Uterus (tissue), 4 donors: ENCODE results near the gene RALGAPB. TPM values are rescaled to one million over a fixed set of nuclear protein-coding genes. Genes with fewer than 3 reads are reported as not detected.
"Not testable (repeated sequence)": the region's sequence is repeated elsewhere in the genome, so short reads cannot be mapped to it uniquely, and the experiment has no call there.

Experiments used
- DNase-seq, 2 donors: peaks; one replicate each; pipeline ENCODE4 v3.0.0-alpha.2; 2019 to 2020
- H3K27ac ChIP-seq, 2 donors: fragments of 200-600 bp; sonication (generic); 1 replicate in 1 of 2; 2 replicates in 1 of 2; pipeline ENCODE4 v1.5.1; 2016 to 2018
- H3K27me3 ChIP-seq, 2 donors: fragments of 200-600 bp; sonication (generic); one replicate each; pipeline ENCODE4 v1.5.1; 2018 to 2019; ENCODE audit warnings: control low read depth in 1 of 2
- H3K36me3 ChIP-seq, 2 donors: fragments of 200-600 bp; sonication (generic); one replicate each; pipeline ENCODE4 v1.5.1; 2019; ENCODE audit warnings: control low read depth in 1 of 2
- H3K4me1 ChIP-seq, 2 donors: fragments of 200-600 bp; sonication (generic); one replicate each; pipeline ENCODE4 v1.5.1; 2018 to 2019; ENCODE audit warnings: control low read depth in 1 of 2
- H3K4me3 ChIP-seq, 2 donors: fragments of 200-600 bp; sonication (generic); 1 replicate in 1 of 2; 2 replicates in 1 of 2; pipeline ENCODE4 v1.5.1; 2018 to 2019; ENCODE audit warnings: mild to moderate bottlenecking in 1 of 2
- H3K9me3 ChIP-seq, 2 donors: fragments of 200-600 bp; sonication (generic); one replicate each; pipeline ENCODE4 v1.5.1; 2019; ENCODE audit warnings: control low read depth in 1 of 2
- CTCF ChIP-seq, 4 experiments: fragments of 200-600 bp in 2 of 4; fragments of 450-650 bp in 2 of 4; sonication (generic) in 2 of 4; IDR thresholded peaks; one replicate each; pipeline ENCODE4 v1.5.1; 2016 to 2019; ENCODE audit warnings: antibody characterized with exemption in 4 of 4, mild to moderate bottlenecking in 2 of 4, moderate library complexity in 1 of 4
- POLR2A ChIP-seq, 2 donors: fragments of 450-650 bp; IDR thresholded peaks; one replicate each; pipeline ENCODE4 v1.6.1; 2016; ENCODE audit warnings: antibody characterized with exemption in 2 of 2, mild to moderate bottlenecking in 1 of 2, moderate library complexity in 1 of 2
- intact Hi-C: fragments of 100-400 bp; cut with DNase I; formaldehyde crosslinking; loops from one replicate; pipeline ENCODE4 v1.15.1; 2023; ENCODE audit warnings: low total_unique reads
- total RNA-seq, 4 donors: library from RNA; depleted of rRNA in 3 of 4; stranded (reverse); fragments of >200 nt in 3 of 4; gene quantifications; one replicate each; pipeline versions ENCODE4 v1.1.0 to v1.2.4, GENCODE V29; 2014 to 2023
- donor health status: DM: yes; HTN: yes; CAD: no.

Gene RALGAPB
- total RNA-seq, 4 donors from 2014 or later: 27.4 to 57.0 (median 39.9) TPM

GRCh38 chr20:38433304-38433972 is 39.2 kb upstream of the RALGAPB start:
- Histone ChIP-seq H3K27ac (no peak overlapping the region), H3K4me3 (no peak overlapping the region), H3K36me3 (no peaks in the 10 kb centered on the region), H3K27me3 (no peaks in the 10 kb centered on the region), H3K4me1 (no peaks in the 10 kb centered on the region), H3K9me3 (peaks cover 0 to 4% of the 10 kb centered on the region in 2 donors)
- TF ChIP-seq POLR2A (IDR thresholded peaks at IDR 0.05): no peak
- no peak for TF ChIP-seq CTCF (IDR thresholded peaks at IDR 0.05)
- DNase-seq: no peak
- intact Hi-C loops: no loop called here

DNA sequence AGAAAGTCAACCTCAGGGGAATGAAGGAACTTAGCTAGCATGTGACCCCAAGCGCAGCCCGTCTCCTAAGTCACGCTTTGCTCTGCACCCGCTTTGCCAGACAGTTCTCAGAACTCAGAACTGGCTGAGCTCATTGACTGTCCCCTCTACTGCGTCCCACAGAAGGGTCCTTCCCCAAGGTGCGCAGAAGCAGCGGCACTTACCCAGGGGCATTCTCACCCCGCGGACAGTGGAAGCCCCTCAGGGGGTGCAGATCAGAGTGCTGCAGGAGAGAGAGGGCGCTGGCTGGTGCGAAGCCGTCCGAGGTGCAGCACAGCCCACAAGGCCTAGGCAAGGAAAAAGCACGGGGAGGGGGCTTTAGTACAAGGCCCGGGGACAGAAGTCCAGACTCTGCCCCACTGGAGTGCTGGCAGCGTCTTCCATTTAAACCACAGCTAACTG is 38.3 kb upstream of the RALGAPB start:
- Histone ChIP-seq H3K4me3 (peak overlapping the region; percentile 65 to 69), H3K4me1 (no peaks in the 10 kb centered on the region), H3K9me3 (peaks cover 0 to 4% of the 10 kb centered on the region in 2 donors), H3K36me3 (no peaks in the 10 kb centered on the region), H3K27me3 (no peaks in the 10 kb centered on the region), H3K27ac (peak overlapping the region; percentile 72)
- intact Hi-C loops: no loop called here
- DNase-seq: no peak
- TF ChIP-seq POLR2A (IDR thresholded peaks at IDR 0.05) (no peak), CTCF (IDR thresholded peaks at IDR 0.05) (no peak)

DNA sequence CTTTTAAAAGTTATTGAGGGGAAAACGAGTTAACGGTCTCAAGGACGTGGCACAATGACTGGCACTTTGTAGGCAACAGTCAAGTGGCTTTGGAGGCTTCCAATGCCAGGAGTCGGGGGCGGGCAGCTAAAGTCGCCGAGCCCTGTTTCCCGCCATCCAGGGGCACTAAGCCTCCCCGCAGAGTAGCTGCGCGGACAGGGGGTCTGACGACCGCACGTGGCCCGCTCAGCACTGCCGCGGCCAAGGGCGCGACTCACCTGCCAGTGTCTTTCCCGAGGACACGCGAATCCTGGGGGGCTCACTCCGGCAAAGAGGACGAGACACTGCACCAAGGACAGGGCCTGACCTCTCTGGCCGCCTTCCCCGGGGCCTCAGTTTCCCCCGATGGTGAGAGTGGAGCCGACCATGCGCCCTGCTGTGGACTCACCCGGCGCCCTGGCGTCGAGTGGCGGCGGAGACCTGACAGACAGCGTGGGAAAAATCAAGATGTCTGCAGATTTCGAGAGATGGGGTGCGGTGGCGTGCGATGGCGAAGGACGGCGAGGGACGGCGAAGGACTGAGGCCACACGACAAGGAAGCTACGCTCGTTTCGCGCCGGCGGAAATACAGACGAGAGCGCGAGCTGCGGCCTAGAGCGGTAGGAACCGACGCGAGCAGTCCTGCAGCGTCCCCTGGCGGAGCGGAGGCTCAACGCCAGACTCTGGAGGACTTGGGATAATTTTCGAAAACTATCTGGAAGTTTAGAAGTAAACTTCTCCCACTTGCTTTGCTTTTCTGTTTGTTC is 37.7 kb upstream of the RALGAPB start, which contains the start of gene SNHG17:
Gene SNHG17, minus strand, starts transcription at position 559 of the 785 bp plus-strand sequence.
- Histone ChIP-seq H3K9me3 (peaks cover 0 to 4% of the 10 kb centered on the region in 2 donors), H3K4me1 (no peaks in the 10 kb centered on the region), H3K4me3 (peak within 1 kb of the TSS; percentile 65 to 69), H3K36me3 (no peaks in the 10 kb centered on the region), H3K27ac (peak within 1 kb of the TSS; percentile 72), H3K27me3 (no peaks in the 10 kb centered on the region)
- intact Hi-C loops: no loop called here
- peak; percentile 86 to 88 for DNase-seq
- TF ChIP-seq POLR2A (IDR thresholded peaks at IDR 0.05) (peak; percentile 35 to 72), CTCF (IDR thresholded peaks at IDR 0.05) (peak; percentile 99 to 100 (median 100))

DNA sequence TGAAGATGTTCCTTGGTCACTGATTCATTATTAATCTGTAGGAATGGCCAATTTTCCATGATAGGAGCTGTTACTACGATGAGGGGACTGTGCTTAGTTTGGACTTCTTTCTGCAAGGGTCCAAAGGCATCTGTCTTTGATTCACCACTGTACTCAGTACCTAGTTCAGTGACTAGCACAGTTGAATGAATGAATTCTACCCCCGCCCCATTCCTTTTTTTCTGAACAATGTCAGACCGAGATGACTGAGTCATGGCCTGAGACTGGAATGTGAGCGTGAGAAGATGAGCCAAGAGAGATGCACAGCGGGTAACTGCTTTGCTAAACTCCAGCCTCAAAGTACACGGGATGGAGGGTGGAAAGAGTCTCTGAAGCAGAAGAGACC is 37.1 kb upstream of the RALGAPB start:
- Histone ChIP-seq H3K27ac (no peak overlapping the region), H3K9me3 (peaks cover 0 to 4% of the 10 kb centered on the region in 2 donors), H3K4me3 (no peak overlapping the region), H3K36me3 (no peaks in the 10 kb centered on the region), H3K4me1 (no peaks in the 10 kb centered on the region), H3K27me3 (no peaks in the 10 kb centered on the region)
- TF ChIP-seq POLR2A (IDR thresholded peaks at IDR 0.05) (no peak), CTCF (IDR thresholded peaks at IDR 0.05) (no peak)
- DNase-seq: no peak
- intact Hi-C loops: no loop called here

DNA sequence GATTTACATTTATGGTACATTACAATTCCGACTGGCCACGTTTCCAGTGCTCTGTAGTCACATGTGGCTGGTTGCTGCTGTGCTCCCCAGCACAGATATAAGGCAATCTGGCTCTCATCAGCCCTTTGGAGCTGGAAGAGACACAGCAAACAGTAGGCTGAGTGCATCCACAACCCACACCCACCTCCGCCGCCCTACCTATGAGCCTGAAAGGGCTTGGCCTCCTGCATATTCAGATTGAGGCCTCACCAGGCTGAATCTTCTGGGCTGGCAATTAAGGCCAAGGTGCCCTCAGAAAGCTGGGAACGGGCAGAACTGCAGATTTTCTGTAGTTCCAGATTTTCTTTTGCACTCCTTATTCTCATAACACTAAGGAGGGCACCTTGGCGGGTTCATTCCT is 34.8 kb upstream of the RALGAPB start:
- intact Hi-C loops: no loop called here
- Histone ChIP-seq H3K36me3 (no peaks in the 10 kb centered on the region), H3K27ac (no peak overlapping the region), H3K27me3 (no peaks in the 10 kb centered on the region), H3K4me1 (no peaks in the 10 kb centered on the region), H3K9me3 (no peaks in the 10 kb centered on the region), H3K4me3 (no peak overlapping the region)
- DNase-seq: no peak
- TF ChIP-seq POLR2A (IDR thresholded peaks at IDR 0.05): no peak

DNA sequence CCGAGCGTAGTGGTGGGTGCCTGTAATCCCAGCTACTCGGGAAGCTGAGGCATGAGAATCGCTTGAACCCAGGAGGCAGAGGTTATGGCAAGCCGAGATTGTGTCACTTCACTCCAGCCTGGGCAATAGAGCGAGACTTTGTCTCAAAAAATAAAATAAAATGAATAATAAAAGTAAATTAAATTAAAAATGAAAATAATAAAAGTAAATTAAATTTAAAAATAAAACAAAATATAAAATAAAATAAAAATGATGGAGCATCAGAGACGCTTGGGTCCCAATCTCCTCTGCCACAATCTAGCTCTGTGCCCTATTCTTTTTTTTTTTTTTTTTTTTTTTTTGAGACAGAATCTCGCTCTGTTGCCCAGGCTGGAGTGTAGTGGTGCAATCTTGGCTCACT is 31.5 kb upstream of the RALGAPB start:
- H3K4me3 ChIP-seq, H3K36me3 ChIP-seq, intact Hi-C loops, H3K27ac ChIP-seq, H3K4me1 ChIP-seq, H3K9me3 ChIP-seq, H3K27me3 ChIP-seq, DNase-seq: not testable (repeated sequence)
